ENCODE measurements around the gene RTRAF. TPM values are rescaled to one million over a fixed set of nuclear protein-coding genes. Genes with fewer than 3 reads are reported as not detected.

Gene RTRAF
- polyA plus RNA-seq, 1 of the 3 experiments (the other 2 are of a cell fraction) = 43.6 TPM

GRCh38 chr14:52059649-52060048 lies 70.3 kb downstream of the RTRAF start (continued):
- TF ChIP-seq, protein P1, sequence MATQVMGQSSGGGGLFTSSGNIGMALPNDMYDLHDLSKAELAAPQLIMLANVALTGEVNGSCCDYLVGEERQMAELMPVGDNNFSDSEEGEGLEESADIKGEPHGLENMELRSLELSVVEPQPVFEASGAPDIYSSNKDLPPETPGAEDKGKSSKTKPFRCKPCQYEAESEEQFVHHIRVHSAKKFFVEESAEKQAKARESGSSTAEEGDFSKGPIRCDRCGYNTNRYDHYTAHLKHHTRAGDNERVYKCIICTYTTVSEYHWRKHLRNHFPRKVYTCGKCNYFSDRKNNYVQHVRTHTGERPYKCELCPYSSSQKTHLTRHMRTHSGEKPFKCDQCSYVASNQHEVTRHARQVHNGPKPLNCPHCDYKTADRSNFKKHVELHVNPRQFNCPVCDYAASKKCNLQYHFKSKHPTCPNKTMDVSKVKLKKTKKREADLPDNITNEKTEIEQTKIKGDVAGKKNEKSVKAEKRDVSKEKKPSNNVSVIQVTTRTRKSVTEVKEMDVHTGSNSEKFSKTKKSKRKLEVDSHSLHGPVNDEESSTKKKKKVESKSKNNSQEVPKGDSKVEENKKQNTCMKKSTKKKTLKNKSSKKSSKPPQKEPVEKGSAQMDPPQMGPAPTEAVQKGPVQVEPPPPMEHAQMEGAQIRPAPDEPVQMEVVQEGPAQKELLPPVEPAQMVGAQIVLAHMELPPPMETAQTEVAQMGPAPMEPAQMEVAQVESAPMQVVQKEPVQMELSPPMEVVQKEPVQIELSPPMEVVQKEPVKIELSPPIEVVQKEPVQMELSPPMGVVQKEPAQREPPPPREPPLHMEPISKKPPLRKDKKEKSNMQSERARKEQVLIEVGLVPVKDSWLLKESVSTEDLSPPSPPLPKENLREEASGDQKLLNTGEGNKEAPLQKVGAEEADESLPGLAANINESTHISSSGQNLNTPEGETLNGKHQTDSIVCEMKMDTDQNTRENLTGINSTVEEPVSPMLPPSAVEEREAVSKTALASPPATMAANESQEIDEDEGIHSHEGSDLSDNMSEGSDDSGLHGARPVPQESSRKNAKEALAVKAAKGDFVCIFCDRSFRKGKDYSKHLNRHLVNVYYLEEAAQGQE (IDR thresholded peaks at IDR 0.05; ENCODE audit: low read depth, low read length) = no peak
- TF ChIP-seq CTCF (IDR thresholded peaks at IDR 0.05) = no peak
- TF ChIP-seq TCF12 (IDR thresholded peaks at IDR 0.05) = no peak
- no peak for TF ChIP-seq TAF1 (IDR thresholded peaks at IDR 0.05; ENCODE audit: borderline replicate concordance, low read depth, low read length)

DNA sequence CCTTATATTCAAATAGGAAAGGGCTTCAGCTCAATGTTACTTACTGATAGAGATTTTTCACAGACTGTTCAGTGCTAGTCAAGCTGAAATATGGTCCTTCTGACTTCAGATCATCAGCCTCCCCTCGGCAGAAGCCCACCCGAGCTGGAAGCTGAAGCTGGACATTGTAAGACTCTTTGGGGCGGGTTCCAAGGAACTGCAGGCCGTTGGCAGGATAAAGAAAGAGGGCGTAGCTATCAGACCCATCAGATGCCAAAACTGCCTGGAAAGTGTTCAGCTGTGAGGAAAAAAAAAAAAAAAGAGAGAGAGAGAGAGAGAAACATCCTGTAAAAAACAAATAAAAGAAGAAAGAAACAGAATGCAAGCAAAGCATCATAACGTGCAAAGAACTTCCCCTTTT lies 70.7 kb downstream of the RTRAF start:
- Histone ChIP-seq H3K79me2 (ENCODE audit: insufficient read depth) (no peaks in the 10 kb centered on the region), H3F3A (replicated peaks; ENCODE audit: insufficient read depth) (peaks cover 11% of the 10 kb centered on the region), H3K27me3 (ENCODE audit: insufficient read depth) (no peaks in the 10 kb centered on the region), H3K4me2 (no peak overlapping the region), H4K20me1 (ENCODE audit: insufficient read depth) (no peaks in the 10 kb centered on the region), H2AFZ (ENCODE audit: low read depth) (no peak overlapping the region), H3K9me3 (no peaks in the 10 kb centered on the region), H3K4me3 (ENCODE audit: low read depth in 2 of 2, low read length in 1 of 2) (no peak overlapping the region), H3K9ac (no peak overlapping the region), H3K27ac (ENCODE audit: low read depth in 2 of 2, low read length in 1 of 2) (no peak overlapping the region), H3K4me1 (ENCODE audit: control insufficient read depth in 1 of 2, insufficient read depth in 2 of 2, low read depth in 1 of 2, low read length in 1 of 2) (peaks cover 6 to 18% of the 10 kb centered on the region in 2 experiments; a peak in 2 of 4 replicates), H3K36me3 (replicated peaks in 1 of 2; ENCODE audit: control insufficient read depth in 1 of 2, insufficient read depth in 2 of 2, low read length in 1 of 2) (peaks cover 0 to 37% of the 10 kb centered on the region in 2 experiments), H3K9me2 (no peaks in the 10 kb centered on the region)
- ChIA-PET CTCF (interaction anchor here (0.9 to 2.5 kb wide), 3 partner anchors 9 to 71 kb away, joined by 3 to 6 read pairs (median 3); partner anchors contain the start of gene NID2), POLR2A (no interaction called here)
- 85% methylated on average over 6 of the region's 6 CpGs for WGBS (ENCODE audit: low lambda C conversion rate)
- TF ChIP-seq MXI1 (IDR thresholded peaks at IDR 0.05; ENCODE audit: low read depth, low read length) (no peak), FOXM1 (IDR thresholded peaks at IDR 0.05; ENCODE audit: low read depth) (no peak)
- no peak for DNase-seq

Other genes with a start within 250 kb of the RTRAF start
- 17.8 and 19.1 TPM in 2 replicates for gene GNG2, start 128.9 kb upstream of the RTRAF start, polyA plus RNA-seq (2012; rRNA removed)
- 15.9 and 22.7 TPM in 2 replicates for gene NID2, start 79.5 kb downstream of the RTRAF start, polyA plus RNA-seq (2012; rRNA removed)

Data from SK-N-SH (cell line).